HepG2 (cell line): ENCODE data around the gene RPS6KB2. TPM values are rescaled to one million over a fixed set of nuclear protein-coding genes. Genes with fewer than 3 reads are reported as not detected.

Source experiments
- ATAC-seq: fragments of 200-7000 bp; cut with Tn5 transposase; 3 replicates; pipeline ENCODE4 v1.9.1; 2020; ENCODE audit warnings: mild to moderate bottlenecking, moderate library complexity
- BruUV-seq: library from RNA; stranded (reverse); fragments of 400-500 nt; replicated peaks from 2 replicates; lab custom pipeline; 2021; lab: Mats Ljungman, UMichigan
- CTCF ChIA-PET: fragments of 300-600 bp; formaldehyde crosslinking; extraction: SDS; loops from one replicate; lab custom pipeline; 2021; ENCODE audit warnings: low total read pairs, inconsistent platforms, low intra/inter-chr PET ratio; lab: Yijun Ruan, JAX
- POLR2A ChIA-PET: fragments of 350-600 bp; sonication (Branson Sonifier 250); formaldehyde crosslinking; loops from one replicate; lab custom pipeline; 2020; ENCODE audit warnings: antibody characterized with exemption, inconsistent platforms; lab: Yijun Ruan, JAX
- DNase-seq: peaks from one replicate; pipeline ENCODE4 v3.0.0-alpha.2; 2015; ENCODE audit warnings: low spot score
- FAIRE-seq: peaks from 3 replicates; lab custom pipeline; 2011; peaks lifted over from hg19 to GRCh38; lab: Jason Lieb, UNC
- H2AFZ ChIP-seq: one replicate; pipeline ENCODE4 v1.6.1; 2011; ENCODE audit warnings: low read length, inconsistent platforms
- H3K27ac ChIP-seq: fragments of 300-600 bp; 3 replicates; pipeline ENCODE4 v1.8.0; 2011; ENCODE audit warnings: mixed run types, mild to moderate bottlenecking, mixed read lengths, low read length, inconsistent platforms; ENCODE audit not compliant: insufficient read depth; ENCODE audit errors: extremely low read length
- H3K27me3 ChIP-seq, 2 experiments: fragments of 200-600 bp in 1 of 2; 2 replicates in 1 of 2; 3 replicates in 1 of 2; pipeline versions ENCODE4 v1.6.0 to v1.8.0; 2011; ENCODE audit warnings: low read length in 2 of 2, mild to moderate bottlenecking in 2 of 2, moderate library complexity in 2 of 2, inconsistent platforms in 1 of 2; ENCODE audit not compliant: insufficient read depth in 2 of 2, control insufficient read depth in 1 of 2
- H3K36me3 ChIP-seq, 2 experiments: fragments of 200-600 bp in 1 of 2; replicated peaks in 1 of 2; 2 replicates in 1 of 2; 3 replicates in 1 of 2; pipeline versions ENCODE4 v1.5.1 to v1.8.0; 2011; ENCODE audit warnings: low read length in 2 of 2, inconsistent platforms in 1 of 2; ENCODE audit not compliant: insufficient read depth in 2 of 2, control insufficient read depth in 1 of 2
- H3K4me1 ChIP-seq: 2 replicates; pipeline ENCODE4 v1.5.1; 2012; ENCODE audit warnings: low read length, inconsistent platforms; ENCODE audit not compliant: insufficient read depth
- H3K4me2 ChIP-seq: 2 replicates; pipeline ENCODE4 v1.6.0; 2011; ENCODE audit warnings: low read depth, low read length, inconsistent platforms
- H3K4me3 ChIP-seq, 3 experiments: fragments of 200-600 bp in 1 of 3; sonication (generic), shearing (Covaris generic) in 1 of 3; replicated peaks in 1 of 3; 2 replicates each; pipeline ENCODE4 v1.5.1; 2011 to 2016; ENCODE audit warnings: low read length in 3 of 3, inconsistent platforms in 2 of 3, low read depth in 2 of 3, mild to moderate bottlenecking in 2 of 3, control low read depth in 1 of 3, mixed read lengths in 1 of 3; ENCODE audit not compliant: insufficient read depth in 1 of 3
- H3K79me2 ChIP-seq: one replicate; pipeline ENCODE4 v1.6.1; 2011; ENCODE audit warnings: low read length, inconsistent platforms; ENCODE audit not compliant: insufficient read depth
- H3K9ac ChIP-seq: 2 replicates; pipeline ENCODE4 v1.6.0; 2011; ENCODE audit warnings: mild to moderate bottlenecking, low read depth, low read length, inconsistent platforms; ENCODE audit not compliant: insufficient read depth
- H3K9me3 ChIP-seq: 2 replicates; pipeline ENCODE4 v1.5.1; 2012; ENCODE audit warnings: mild to moderate bottlenecking, low read length
- H4K20me1 ChIP-seq: 2 replicates; pipeline ENCODE4 v1.6.0; 2011; ENCODE audit warnings: inconsistent platforms, mild to moderate bottlenecking, low read length, moderate library complexity; ENCODE audit not compliant: insufficient read depth
- CEBPG ChIP-seq: IDR thresholded peaks from 2 replicates; pipeline ENCODE4 v1.6.1; 2016
- KDM5B ChIP-seq: sonication (generic); formaldehyde crosslinking; IDR thresholded peaks from 2 replicates; pipeline ENCODE4 v1.4.0; 2020; ENCODE audit warnings: missing genetic modification reagents, mild to moderate bottlenecking, borderline replicate concordance
- NFIB ChIP-seq: sonication (generic); formaldehyde crosslinking; IDR thresholded peaks from 2 replicates; pipeline ENCODE4 v1.9.0; 2021; ENCODE audit warnings: missing genetic modification reagents, mild to moderate bottlenecking, borderline replicate concordance
- ZNF674 ChIP-seq: sonication (generic); formaldehyde crosslinking; IDR thresholded peaks from 2 replicates; pipeline ENCODE4 v1.5.0; 2020; ENCODE audit warnings: low read depth, mild to moderate bottlenecking, missing genetic modification reagents
- WGBS: methylation state at CpG from one replicate; pipeline ENCODE4 v1.1.6; 2017; ENCODE audit warnings: low lambda C conversion rate; 5-methylcytosine and 5-hydroxymethylcytosine counted together
- in situ Hi-C: cut with HindIII; loops from 2 replicates; pipeline ENCODE4 v1.10.0; 2017; ENCODE audit warnings: low pct_unique_long_range_greater_than_20kb; ENCODE audit not compliant: extremely low pct_ligation_motif_present
- intact Hi-C: fragments of 100-400 bp; cut with micrococcal nuclease; formaldehyde crosslinking; loops from one replicate; pipeline ENCODE4 v1.10.0; 2022; ENCODE audit not compliant: unreplicated experiment
- polyA plus RNA-seq, 8 experiments: library from polyadenylated mRNA; depleted of rRNA in 3 of 8; stranded (reverse) in 7 of 8; unstranded in 1 of 8; fragments of >200 nt; fragmentation: Illumina TruSeq in 4 of 8; extraction: Trizol in 4 of 8; gene quantifications; 2 replicates each; pipeline versions ENCODE4 v1.2.1 to v1.2.3, GENCODE V29; 2011 to 2016; ENCODE audit warnings: low read depth in 4 of 8, missing spikeins in 1 of 8, mixed read lengths in 1 of 8; ENCODE audit not compliant: insufficient read depth in 1 of 8
- total RNA-seq, 5 experiments: library from RNA; depleted of rRNA; stranded (reverse); fragments of >200 nt; fragmentation: Illumina TruSeq; extraction: Trizol; gene quantifications; 2 replicates each; pipeline ENCODE4 v1.2.3, GENCODE V29; 2016; ENCODE audit warnings: low read depth in 1 of 5
- TF ChIP-seq, protein P1 (sequence below): sonication (generic); formaldehyde crosslinking; IDR thresholded peaks from 2 replicates; pipeline ENCODE4 v1.4.0; 2020; ENCODE audit warnings: low read depth, missing genetic modification reagents
- TF ChIP-seq, protein P2 (sequence below): IDR thresholded peaks from 2 replicates; pipeline ENCODE4 v1.6.1; 2012; ENCODE audit warnings: low read length, improper control_type of control experiment

RPS6KB2 gene
- total and polyA plus RNA-seq, 2 of the 13 experiments (the other 11 are each of a cell fraction or from before 2014, with no cell fraction given), result 52.9 to 54.8 TPM

DNA sequence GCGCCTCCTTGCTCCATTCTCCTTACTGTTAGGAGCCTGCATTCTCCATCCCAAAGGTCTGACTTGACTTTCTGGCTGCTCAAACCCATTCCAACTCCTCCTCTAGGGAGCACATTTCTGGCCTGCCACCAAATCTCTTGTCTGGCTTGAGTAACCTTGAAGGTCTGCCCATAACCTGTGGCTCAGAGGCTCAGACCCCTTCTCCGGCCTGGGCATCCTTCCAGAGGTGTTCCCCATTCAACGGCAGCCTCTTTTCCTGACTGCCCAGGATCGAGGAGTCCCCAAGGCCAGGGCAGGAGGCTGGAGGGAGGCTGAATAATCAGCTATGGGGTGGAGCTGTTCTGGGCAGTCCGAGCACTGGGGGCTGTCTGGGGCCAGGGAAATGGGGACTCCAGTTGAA lies 34.3 kb upstream of the RPS6KB2 start:
- ChIA-PET CTCF (no interaction called here), POLR2A (interaction anchor here (3.8 kb wide), 1 partner anchor 7 kb away, joined by 81 read pairs; the partner anchor contains the start of gene PPP1CA)

More for the DNA sequence above, 34.3 kb upstream of the RPS6KB2 start:
- intact Hi-C loops (no loop called here), in situ Hi-C loops (no loop called here)
- H3K9ac ChIP-seq, result no peak overlapping the region
- H3K27me3 ChIP-seq, result no peaks in the 10 kb centered on the region
- no peak overlapping the region for H3K4me3 ChIP-seq
- TF ChIP-seq CEBPG (CRISPR knock-in tag), result no peak
- TF ChIP-seq ZNF674 (CRISPR knock-in tag), result no peak
- TF ChIP-seq, protein P1, sequence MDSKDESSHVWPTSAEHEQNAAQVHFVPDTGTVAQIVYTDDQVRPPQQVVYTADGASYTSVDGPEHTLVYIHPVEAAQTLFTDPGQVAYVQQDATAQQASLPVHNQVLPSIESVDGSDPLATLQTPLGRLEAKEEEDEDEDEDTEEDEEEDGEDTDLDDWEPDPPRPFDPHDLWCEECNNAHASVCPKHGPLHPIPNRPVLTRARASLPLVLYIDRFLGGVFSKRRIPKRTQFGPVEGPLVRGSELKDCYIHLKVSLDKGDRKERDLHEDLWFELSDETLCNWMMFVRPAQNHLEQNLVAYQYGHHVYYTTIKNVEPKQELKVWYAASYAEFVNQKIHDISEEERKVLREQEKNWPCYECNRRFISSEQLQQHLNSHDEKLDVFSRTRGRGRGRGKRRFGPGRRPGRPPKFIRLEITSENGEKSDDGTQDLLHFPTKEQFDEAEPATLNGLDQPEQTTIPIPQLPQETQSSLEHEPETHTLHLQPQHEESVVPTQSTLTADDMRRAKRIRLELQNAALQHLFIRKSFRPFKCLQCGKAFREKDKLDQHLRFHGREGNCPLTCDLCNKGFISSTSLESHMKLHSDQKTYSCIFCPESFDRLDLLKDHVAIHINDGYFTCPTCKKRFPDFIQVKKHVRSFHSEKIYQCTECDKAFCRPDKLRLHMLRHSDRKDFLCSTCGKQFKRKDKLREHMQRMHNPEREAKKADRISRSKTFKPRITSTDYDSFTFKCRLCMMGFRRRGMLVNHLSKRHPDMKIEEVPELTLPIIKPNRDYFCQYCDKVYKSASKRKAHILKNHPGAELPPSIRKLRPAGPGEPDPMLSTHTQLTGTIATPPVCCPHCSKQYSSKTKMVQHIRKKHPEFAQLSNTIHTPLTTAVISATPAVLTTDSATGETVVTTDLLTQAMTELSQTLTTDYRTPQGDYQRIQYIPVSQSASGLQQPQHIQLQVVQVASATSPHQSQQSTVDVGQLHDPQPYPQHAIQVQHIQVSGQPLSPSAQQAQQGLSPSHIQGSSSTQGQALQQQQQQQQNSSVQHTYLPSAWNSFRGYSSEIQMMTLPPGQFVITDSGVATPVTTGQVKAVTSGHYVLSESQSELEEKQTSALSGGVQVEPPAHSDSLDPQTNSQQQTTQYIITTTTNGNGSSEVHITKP (CRISPR knock-in tag), result no peak
- TF ChIP-seq, protein P2, sequence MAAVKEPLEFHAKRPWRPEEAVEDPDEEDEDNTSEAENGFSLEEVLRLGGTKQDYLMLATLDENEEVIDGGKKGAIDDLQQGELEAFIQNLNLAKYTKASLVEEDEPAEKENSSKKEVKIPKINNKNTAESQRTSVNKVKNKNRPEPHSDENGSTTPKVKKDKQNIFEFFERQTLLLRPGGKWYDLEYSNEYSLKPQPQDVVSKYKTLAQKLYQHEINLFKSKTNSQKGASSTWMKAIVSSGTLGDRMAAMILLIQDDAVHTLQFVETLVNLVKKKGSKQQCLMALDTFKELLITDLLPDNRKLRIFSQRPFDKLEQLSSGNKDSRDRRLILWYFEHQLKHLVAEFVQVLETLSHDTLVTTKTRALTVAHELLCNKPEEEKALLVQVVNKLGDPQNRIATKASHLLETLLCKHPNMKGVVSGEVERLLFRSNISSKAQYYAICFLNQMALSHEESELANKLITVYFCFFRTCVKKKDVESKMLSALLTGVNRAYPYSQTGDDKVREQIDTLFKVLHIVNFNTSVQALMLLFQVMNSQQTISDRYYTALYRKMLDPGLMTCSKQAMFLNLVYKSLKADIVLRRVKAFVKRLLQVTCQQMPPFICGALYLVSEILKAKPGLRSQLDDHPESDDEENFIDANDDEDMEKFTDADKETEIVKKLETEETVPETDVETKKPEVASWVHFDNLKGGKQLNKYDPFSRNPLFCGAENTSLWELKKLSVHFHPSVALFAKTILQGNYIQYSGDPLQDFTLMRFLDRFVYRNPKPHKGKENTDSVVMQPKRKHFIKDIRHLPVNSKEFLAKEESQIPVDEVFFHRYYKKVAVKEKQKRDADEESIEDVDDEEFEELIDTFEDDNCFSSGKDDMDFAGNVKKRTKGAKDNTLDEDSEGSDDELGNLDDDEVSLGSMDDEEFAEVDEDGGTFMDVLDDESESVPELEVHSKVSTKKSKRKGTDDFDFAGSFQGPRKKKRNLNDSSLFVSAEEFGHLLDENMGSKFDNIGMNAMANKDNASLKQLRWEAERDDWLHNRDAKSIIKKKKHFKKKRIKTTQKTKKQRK, result no peak
- no peak for TF ChIP-seq KDM5B (CRISPR knock-in tag)
- no peak for TF ChIP-seq NFIB (CRISPR knock-in tag)
- peaks cover 10% of the 10 kb centered on the region for H3K79me2 ChIP-seq
- no peak overlapping the region for H3K27ac ChIP-seq
- no peak for DNase-seq
- 84% methylated on average over 5 of the region's 5 CpGs for WGBS
- no peak for FAIRE-seq
- ATAC-seq, result no peak
- no peak overlapping the region for H3K4me2 ChIP-seq
- no TSS peak for BruUV-seq
- peaks cover 35% of the 10 kb centered on the region for H3K4me1 ChIP-seq
- no peaks in the 10 kb centered on the region for H3K9me3 ChIP-seq
- H3K36me3 ChIP-seq, result peaks cover 14 to 24% of the 10 kb centered on the region in 2 experiments; a peak in 4 of 5 replicates
- H2AFZ ChIP-seq, result no peak overlapping the region
- H4K20me1 ChIP-seq, result no peaks in the 10 kb centered on the region
